Erythroblast (primary cell): ENCODE data around the gene EFCAB14.
"Not testable (repeated sequence)": the region's sequence is repeated elsewhere in the genome, so short reads cannot be mapped to it uniquely, and the experiment has no call there.

Experiments used
- DNase-seq, 2 experiments: peaks; one replicate each; lab custom pipeline; 2025; lab: John Stamatoyannopoulos, UW
- GATA1 ChIP-seq: IDR thresholded peaks from 2 replicates; pipeline ENCODE4 v1.6.1; 2011; ENCODE audit warnings: low read depth, mild to moderate bottlenecking, control low read depth, low read length, moderate library complexity
- POLR2A ChIP-seq: IDR thresholded peaks from 2 replicates; pipeline ENCODE4 v1.6.1; 2011; ENCODE audit warnings: mild to moderate bottlenecking, low read length

The EFCAB14 gene

GRCh38 chr1:46659307-46659870, 59.5 kb downstream of the EFCAB14 start:
- TF ChIP-seq GATA1 = no peak
- TF ChIP-seq POLR2A = no peak
- no peak for DNase-seq

DNA sequence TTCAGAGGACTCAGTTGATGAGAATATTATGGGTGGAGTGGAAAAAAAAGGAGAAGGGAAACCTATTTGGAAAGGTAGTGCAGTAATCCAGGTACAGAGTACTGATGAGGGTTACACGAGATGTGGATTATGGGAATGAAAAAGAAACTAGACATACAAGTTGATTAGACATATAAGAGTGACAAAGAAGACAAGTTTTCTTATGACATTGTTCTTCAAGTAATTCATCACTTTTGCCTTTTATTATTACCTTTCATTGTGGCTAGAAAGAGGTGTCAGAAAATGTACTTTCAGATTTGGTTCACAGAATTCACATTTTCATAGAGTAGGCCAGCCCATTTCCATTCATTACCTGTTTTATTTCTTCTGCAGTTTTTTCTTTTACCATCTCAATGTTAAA, 61.1 kb downstream of the EFCAB14 start:
- DNase-seq = no peak
- TF ChIP-seq POLR2A = no peak
- TF ChIP-seq GATA1 = no peak

GRCh38 chr1:46656643-46657042, 62.3 kb downstream of the EFCAB14 start:
- DNase-seq = no peak
- TF ChIP-seq POLR2A = no peak
- no peak for TF ChIP-seq GATA1

GRCh38 chr1:46655848-46656247, 63.1 kb downstream of the EFCAB14 start:
- DNase-seq = no peak
- no peak for TF ChIP-seq POLR2A
- TF ChIP-seq GATA1 = no peak

DNA sequence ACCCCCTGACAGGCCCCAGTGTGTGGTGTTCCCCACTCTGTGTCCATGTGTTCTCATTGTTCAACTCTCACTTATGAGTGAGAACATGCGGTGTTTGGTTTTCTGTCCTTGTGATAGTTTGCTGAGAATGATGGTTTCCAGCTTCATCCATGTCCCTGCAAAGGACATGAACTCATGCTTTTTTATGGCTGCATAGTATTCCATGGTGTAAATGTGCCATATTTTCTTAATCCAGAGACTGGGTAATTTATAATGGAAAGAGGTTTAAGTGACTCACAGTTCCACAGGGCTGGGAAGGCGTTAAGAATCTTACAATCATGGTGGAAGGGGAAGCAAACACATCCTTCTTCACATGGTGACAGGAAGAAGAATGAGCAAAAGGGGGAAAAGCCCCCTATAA, 64.2 kb downstream of the EFCAB14 start:
- not testable (repeated sequence) for DNase-seq

DNA sequence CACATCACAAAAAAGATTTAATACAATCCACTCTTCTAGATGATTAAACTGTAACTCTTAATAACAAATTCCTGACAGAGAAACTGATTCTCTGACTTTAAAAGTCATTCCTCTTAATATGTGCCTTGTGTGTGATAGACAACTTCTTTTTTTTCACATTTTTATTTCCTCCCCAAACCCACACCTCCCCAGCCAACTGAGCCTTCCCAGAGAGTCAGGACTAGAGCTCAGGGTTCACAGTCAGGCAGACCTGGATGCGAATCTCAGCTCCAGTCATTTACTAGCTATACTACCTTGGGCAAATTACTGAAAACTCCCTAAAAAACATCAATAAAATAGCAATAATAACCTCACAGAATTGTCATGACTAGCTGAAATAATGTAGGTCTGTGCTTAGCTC, 64.9 kb downstream of the EFCAB14 start:
- TF ChIP-seq POLR2A = no peak
- no peak for DNase-seq

DNA sequence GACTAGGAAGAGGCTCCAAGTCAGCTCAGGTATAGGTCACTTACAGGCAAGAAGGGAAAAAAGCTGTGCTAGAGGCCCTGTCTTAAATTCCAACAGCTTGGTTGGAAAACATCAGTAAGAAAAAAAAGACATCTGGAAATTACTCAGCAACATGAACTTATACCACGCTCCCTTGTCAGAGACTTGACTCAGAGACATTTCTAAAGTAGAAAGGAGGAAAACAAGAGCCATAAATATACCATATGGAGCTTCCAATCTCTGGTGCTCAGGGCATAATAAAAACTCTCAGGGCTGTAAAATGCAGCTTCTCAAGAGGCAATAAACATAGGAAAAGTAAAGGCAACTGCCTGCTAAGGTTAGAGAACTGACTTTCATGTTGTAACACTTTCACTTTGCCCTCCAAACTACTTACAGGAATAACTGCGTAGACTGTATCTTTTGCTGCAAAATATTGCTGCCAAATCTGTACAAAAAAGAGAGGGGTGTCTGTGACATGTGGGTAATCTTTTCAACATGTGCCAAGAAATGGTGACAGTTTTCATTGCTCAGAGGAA, 65.4 kb downstream of the EFCAB14 start:
- TF ChIP-seq POLR2A (no peak), GATA1 (no peak)
- DNase-seq = no peak

DNA sequence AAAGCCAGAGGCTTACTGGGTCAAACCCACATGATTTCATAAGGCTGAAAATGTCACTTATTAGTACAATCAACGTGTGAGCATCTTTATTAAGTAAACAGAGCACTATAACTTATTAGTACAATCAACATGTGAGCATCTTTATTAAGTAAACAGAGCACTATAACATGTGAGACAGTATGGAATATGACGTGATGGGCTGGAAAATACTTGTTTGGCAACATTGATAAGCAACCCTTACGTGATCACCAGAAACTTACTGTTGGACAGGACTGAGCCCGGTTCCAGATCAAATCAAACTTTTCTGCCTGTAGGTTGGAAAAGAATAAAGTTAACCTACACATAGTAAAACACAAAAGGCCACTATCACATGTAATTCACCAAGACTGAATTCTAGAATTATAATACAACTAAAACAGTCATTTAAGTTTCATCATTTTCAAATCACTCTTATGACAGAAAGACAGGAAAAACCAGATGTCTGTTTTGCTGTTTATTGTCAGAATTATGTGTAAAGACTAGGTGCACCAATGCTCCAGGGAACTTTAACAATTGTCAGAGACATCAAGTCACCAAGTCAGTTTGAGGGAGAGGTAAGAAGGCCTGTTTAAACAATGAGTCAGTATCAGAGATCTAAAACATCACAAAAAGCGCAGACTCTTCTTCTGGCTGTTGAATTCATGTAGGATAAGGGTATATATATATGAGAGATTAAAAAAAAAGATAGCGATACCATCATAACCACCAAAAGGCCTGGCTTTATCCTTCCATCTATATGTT, 66.4 kb downstream of the EFCAB14 start:
- DNase-seq = no peak
- TF ChIP-seq POLR2A = no peak
- no peak for TF ChIP-seq GATA1

- DNase-seq = not testable (repeated sequence)
Observed at GRCh38 chr1:46651152-46651551, 67.8 kb downstream of the EFCAB14 start.

- no peak for DNase-seq
- no peak for TF ChIP-seq GATA1
- no peak for TF ChIP-seq POLR2A
Observed at GRCh38 chr1:46650491-46650890, 68.4 kb downstream of the EFCAB14 start.

DNA sequence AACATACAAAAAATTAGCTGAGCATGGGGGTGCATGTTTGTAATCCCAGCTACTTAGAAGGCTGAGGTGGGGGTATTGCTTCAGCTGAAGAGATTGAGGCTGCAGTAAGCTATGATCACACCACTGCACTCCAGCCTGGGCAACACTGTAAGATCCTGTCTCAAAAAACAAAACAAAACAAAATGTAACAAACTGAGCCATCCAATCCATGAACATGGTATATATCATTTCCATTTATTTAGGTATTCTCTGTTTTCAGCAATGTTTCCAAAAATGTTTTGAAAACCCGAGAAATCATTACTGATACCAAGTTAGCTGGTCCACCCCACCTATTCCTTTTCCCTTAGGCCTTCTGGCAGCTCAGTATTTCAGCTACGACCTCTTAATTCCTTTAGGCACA, 69.2 kb downstream of the EFCAB14 start:
- TF ChIP-seq POLR2A = no peak
- no peak for TF ChIP-seq GATA1
- DNase-seq = no peak

DNA sequence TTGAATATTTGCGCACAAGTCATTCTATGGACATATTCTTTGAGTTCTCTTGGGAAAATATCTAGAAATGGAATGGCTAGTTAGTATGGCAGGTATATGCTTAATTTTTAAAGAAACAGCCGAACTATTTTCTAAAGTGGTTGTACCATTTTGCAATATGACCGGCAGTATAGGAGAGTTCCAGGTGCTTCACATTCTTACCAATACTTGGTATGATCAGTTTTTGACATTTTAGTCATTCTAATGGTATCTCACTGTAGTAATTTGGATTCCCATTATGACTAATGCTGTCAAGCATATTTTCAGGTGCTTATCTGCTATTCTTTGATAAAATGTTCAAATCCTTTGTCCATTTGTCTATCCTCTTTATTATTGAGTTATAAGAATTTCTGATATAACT, 71.3 kb downstream of the EFCAB14 start:
- no peak for DNase-seq
- TF ChIP-seq POLR2A (no peak), GATA1 (no peak)

DNA sequence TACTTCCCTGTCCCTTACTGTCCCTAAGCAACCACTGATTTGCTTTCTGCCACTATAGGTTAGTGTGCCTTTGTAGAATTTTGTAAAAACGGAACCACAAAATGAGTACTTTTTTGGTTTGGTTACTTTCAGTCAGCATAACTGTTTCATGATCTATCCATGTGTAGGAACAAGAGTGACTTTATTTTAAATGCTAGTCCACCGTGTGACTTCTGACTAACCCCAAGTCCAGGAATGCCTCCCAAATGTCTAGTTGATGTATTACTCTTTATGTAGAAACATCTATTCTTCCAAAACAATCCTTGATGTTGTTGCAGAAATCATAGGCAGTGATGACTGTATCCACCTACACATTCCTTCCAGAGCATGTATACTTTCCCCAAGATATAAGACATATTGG, 72.1 kb downstream of the EFCAB14 start:
- no peak for DNase-seq
- TF ChIP-seq GATA1 (no peak), POLR2A (no peak)

DNA sequence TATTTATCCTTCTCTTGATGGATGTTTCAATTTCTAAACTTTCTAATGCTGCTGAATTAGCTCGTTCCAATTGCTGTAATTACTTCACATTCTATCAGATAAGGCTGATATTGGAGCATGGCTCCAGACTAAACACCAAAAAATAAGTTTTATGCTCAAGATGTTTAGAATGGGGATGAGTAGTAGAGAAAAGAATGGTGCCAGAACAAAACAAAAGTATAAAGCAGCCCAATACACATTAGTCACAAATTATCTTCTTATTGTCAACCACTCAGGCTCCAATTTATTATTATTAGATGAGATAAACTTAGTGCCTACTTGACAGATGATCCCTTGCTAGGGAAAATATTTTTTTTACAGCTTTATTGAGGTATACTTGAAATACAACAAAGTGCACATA, 72.6 kb downstream of the EFCAB14 start:
- DNase-seq = no peak
- TF ChIP-seq GATA1 (no peak), POLR2A (no peak)

DNA sequence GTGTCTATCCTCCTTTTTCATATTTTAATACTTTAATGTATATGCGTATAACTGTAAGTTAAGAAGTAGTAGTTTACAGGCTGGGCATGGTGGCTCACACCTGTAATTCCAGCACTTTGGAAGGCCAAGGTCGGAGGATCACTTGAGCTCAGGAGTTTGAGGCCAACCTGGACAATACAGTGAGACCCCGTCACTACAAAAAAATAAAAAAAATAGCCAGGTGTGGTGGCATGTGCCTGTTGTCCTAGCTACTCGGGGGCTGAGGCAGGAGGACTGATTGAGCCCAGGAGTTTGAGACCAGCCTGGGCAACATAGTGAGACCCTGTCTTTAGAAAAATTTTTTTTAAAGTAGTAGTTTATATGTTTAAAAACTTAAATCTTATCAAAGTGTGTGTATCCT, 73.1 kb downstream of the EFCAB14 start:
- TF ChIP-seq POLR2A = no peak
- no peak for DNase-seq

GRCh38 chr1:46643368-46643775, 75.5 kb downstream of the EFCAB14 start:
- TF ChIP-seq POLR2A (no peak), GATA1 (no peak)
- no peak for DNase-seq
